ENCODE data around the gene PCNX2.

- TF ChIP-seq CTCF (IDR thresholded peaks at IDR 0.05) (no peak), POLR2A (IDR thresholded peaks at IDR 0.05) (no peak), POLR2AphosphoS5 (IDR thresholded peaks at IDR 0.05) (no peak)
Measured at GRCh38 chr1:233217832-233218231, 77.7 kb downstream of the PCNX2 start.

Measured in sigmoid colon (tissue), 4 donors.